ENCODE measurements around the gene FGF14.

DNA sequence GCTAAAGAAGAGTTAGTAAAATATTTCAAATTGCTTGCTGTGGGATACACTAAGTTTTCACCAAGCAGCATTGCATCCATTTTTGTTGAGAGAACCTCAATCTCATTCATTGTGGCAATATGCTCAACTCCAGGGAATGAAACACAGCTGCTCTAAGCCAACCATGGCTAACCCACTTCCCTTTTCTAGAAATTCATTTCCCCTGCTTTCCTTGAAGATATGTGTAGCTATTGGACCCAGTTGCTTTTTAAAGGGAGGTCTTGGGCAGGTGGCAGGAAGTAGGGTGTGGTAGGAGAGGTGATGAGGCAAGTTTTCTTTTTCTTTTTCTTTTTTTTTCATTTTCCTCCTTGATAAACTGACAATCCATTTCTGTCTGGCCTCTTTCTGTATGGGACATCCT, 452.2 kb downstream of the FGF14 start:
- TF ChIP-seq, protein P1, sequence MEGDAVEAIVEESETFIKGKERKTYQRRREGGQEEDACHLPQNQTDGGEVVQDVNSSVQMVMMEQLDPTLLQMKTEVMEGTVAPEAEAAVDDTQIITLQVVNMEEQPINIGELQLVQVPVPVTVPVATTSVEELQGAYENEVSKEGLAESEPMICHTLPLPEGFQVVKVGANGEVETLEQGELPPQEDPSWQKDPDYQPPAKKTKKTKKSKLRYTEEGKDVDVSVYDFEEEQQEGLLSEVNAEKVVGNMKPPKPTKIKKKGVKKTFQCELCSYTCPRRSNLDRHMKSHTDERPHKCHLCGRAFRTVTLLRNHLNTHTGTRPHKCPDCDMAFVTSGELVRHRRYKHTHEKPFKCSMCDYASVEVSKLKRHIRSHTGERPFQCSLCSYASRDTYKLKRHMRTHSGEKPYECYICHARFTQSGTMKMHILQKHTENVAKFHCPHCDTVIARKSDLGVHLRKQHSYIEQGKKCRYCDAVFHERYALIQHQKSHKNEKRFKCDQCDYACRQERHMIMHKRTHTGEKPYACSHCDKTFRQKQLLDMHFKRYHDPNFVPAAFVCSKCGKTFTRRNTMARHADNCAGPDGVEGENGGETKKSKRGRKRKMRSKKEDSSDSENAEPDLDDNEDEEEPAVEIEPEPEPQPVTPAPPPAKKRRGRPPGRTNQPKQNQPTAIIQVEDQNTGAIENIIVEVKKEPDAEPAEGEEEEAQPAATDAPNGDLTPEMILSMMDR (tag by site-specific recombination; IDR thresholded peaks at IDR 0.05), result no peak
- TF ChIP-seq YY1 (tag by site-specific recombination; IDR thresholded peaks at IDR 0.05), result no peak
- TF ChIP-seq ZNF792 (tag by site-specific recombination; IDR thresholded peaks at IDR 0.05), result no peak
- no peak for TF ChIP-seq ZNF76 (tag by site-specific recombination; IDR thresholded peaks at IDR 0.05; ENCODE audit: borderline replicate concordance, low read depth)
- no peak for TF ChIP-seq ZNF404 (tag by site-specific recombination; IDR thresholded peaks at IDR 0.05)
- TF ChIP-seq ZBTB48 (tag by site-specific recombination; IDR thresholded peaks at IDR 0.05), result no peak
- no peak for TF ChIP-seq ZNF274 (IDR thresholded peaks at IDR 0.05; ENCODE audit: low read length)
- TF ChIP-seq ZNF274 (tag by site-specific recombination; IDR thresholded peaks at IDR 0.05; ENCODE audit: borderline replicate concordance), result no peak
- TF ChIP-seq ZNF510 (tag by site-specific recombination; IDR thresholded peaks at IDR 0.05; ENCODE audit: insufficient replicate concordance), result no peak
- TF ChIP-seq, protein P2, sequence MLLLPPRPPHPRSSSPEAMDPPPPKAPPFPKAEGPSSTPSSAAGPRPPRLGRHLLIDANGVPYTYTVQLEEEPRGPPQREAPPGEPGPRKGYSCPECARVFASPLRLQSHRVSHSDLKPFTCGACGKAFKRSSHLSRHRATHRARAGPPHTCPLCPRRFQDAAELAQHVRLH (tag by site-specific recombination; IDR thresholded peaks at IDR 0.05), result no peak
- TF ChIP-seq ZNF10 (tag by site-specific recombination; IDR thresholded peaks at IDR 0.05), result no peak
- TF ChIP-seq, protein P3, sequence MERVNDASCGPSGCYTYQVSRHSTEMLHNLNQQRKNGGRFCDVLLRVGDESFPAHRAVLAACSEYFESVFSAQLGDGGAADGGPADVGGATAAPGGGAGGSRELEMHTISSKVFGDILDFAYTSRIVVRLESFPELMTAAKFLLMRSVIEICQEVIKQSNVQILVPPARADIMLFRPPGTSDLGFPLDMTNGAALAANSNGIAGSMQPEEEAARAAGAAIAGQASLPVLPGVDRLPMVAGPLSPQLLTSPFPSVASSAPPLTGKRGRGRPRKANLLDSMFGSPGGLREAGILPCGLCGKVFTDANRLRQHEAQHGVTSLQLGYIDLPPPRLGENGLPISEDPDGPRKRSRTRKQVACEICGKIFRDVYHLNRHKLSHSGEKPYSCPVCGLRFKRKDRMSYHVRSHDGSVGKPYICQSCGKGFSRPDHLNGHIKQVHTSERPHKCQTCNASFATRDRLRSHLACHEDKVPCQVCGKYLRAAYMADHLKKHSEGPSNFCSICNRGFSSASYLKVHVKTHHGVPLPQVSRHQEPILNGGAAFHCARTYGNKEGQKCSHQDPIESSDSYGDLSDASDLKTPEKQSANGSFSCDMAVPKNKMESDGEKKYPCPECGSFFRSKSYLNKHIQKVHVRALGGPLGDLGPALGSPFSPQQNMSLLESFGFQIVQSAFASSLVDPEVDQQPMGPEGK (tag by site-specific recombination; IDR thresholded peaks at IDR 0.05), result no peak
- TF ChIP-seq, protein P4, sequence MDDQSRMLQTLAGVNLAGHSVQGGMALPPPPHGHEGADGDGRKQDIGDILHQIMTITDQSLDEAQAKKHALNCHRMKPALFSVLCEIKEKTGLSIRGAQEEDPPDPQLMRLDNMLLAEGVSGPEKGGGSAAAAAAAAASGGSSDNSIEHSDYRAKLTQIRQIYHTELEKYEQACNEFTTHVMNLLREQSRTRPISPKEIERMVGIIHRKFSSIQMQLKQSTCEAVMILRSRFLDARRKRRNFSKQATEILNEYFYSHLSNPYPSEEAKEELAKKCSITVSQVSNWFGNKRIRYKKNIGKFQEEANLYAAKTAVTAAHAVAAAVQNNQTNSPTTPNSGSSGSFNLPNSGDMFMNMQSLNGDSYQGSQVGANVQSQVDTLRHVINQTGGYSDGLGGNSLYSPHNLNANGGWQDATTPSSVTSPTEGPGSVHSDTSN (CRISPR knock-in tag; IDR thresholded peaks at IDR 0.05), result no peak
